ENCODE measurements around the gene VWDE.
"Not testable (repeated sequence)": the region's sequence is repeated elsewhere in the genome, so short reads cannot be mapped to it uniquely, and the experiment has no call there.

VWDE gene

GRCh38 chr7:12403287-12404181 is at the start of gene VWDE:
Gene VWDE, minus strand, starts transcription at chr7:12403865. Its CDS starts 149 bp downstream, at chr7:12403716.
- DNase-seq (ENCODE audit: low spot score): no peak

GRCh38 chr7:12453136-12453535 is 49.5 kb upstream of the VWDE start:
- not testable (repeated sequence) for DNase-seq (ENCODE audit: low spot score)

- no peak for DNase-seq (ENCODE audit: low spot score)
Measured at GRCh38 chr7:12450615-12451014, 47.0 kb upstream of the VWDE start.

GRCh38 chr7:12444785-12445184 is 41.1 kb upstream of the VWDE start:
- no peak for DNase-seq (ENCODE audit: low spot score)

GRCh38 chr7:12440229-12440628 is 36.6 kb upstream of the VWDE start:
- DNase-seq (ENCODE audit: low spot score): no peak

GRCh38 chr7:12436896-12437535 is 33.4 kb upstream of the VWDE start:
- DNase-seq (ENCODE audit: low spot score): peak; percentile 10

GRCh38 chr7:12436126-12436525 is 32.5 kb upstream of the VWDE start:
- no peak for DNase-seq (ENCODE audit: low spot score)

- DNase-seq (ENCODE audit: low spot score): peak; percentile 25
Measured at GRCh38 chr7:12434012-12434642, 30.5 kb upstream of the VWDE start.

- DNase-seq (ENCODE audit: low spot score): no peak
Measured at GRCh38 chr7:12431886-12432556, 28.4 kb upstream of the VWDE start.

- no peak for DNase-seq (ENCODE audit: low spot score)
Measured at GRCh38 chr7:12425311-12425710, 21.6 kb upstream of the VWDE start.

- DNase-seq (ENCODE audit: low spot score): no peak
Measured at GRCh38 chr7:12423997-12424745, 20.5 kb upstream of the VWDE start.

GRCh38 chr7:12423355-12423996 is 19.8 kb upstream of the VWDE start:
- DNase-seq (ENCODE audit: low spot score): no peak

- DNase-seq (ENCODE audit: low spot score): peak; percentile 5
Measured at GRCh38 chr7:12422554-12423320, 19.1 kb upstream of the VWDE start.

GRCh38 chr7:12418452-12418851 is 14.8 kb upstream of the VWDE start:
- DNase-seq (ENCODE audit: low spot score): no peak

GRCh38 chr7:12415072-12415471 is 11.4 kb upstream of the VWDE start:
- DNase-seq (ENCODE audit: low spot score): no peak

GRCh38 chr7:12412407-12412806 is 8.7 kb upstream of the VWDE start:
- DNase-seq (ENCODE audit: low spot score): no peak

GRCh38 chr7:12410523-12410922 is 6.9 kb upstream of the VWDE start:
- no peak for DNase-seq (ENCODE audit: low spot score)

GRCh38 chr7:12409097-12409711 is 5.5 kb upstream of the VWDE start:
- no peak for DNase-seq (ENCODE audit: low spot score)

GRCh38 chr7:12407652-12408051 is 4.0 kb upstream of the VWDE start:
- DNase-seq (ENCODE audit: low spot score): not testable (repeated sequence)

- no peak for DNase-seq (ENCODE audit: low spot score)
Measured at GRCh38 chr7:12402365-12402725, 1.3 kb downstream of the VWDE start.
